Stimulated activated CD4-positive, alpha-beta T cell treated with anti-CD3 and anti-CD28 coated beads, Interleukin-1b, Interleukin-23, amount 100 ng/mL, for 1 hour (primary cell): ENCODE measurements around the gene MYH10.
"Not testable (repeated sequence)": the region's sequence is repeated elsewhere in the genome, so short reads cannot be mapped to it uniquely, and the experiment has no call there.

Source experiments
- DNase-seq, 2 donors: peaks; one replicate each; pipeline ENCODE4 v3.0.0-alpha.2; 2020; ENCODE audit warnings: low read depth in 2 of 2

The MYH10 gene

GRCh38 chr17:8556074-8556473 is 74.5 kb downstream of the MYH10 start:
- no peak for DNase-seq

- DNase-seq: no peak
These were observed 75.5 kb downstream of the MYH10 start for GRCh38 chr17:8555062-8555461.

- DNase-seq: no peak
These were observed 77.8 kb downstream of the MYH10 start for GRCh38 chr17:8552577-8553320.

- DNase-seq: no peak
These were observed 87.7 kb downstream of the MYH10 start for GRCh38 chr17:8542599-8543502.

GRCh38 chr17:8539976-8540375 is 90.5 kb downstream of the MYH10 start:
- DNase-seq: not testable (repeated sequence)

GRCh38 chr17:8537734-8538133 is 92.8 kb downstream of the MYH10 start:
- no peak for DNase-seq

- DNase-seq: no peak
These were observed 95.9 kb downstream of the MYH10 start for GRCh38 chr17:8534498-8535188.

GRCh38 chr17:8532021-8532420 is 98.5 kb downstream of the MYH10 start:
- no peak for DNase-seq

- no peak for DNase-seq
These were observed 107.9 kb downstream of the MYH10 start for GRCh38 chr17:8522577-8522976.

GRCh38 chr17:8520981-8521380 is 109.5 kb downstream of the MYH10 start:
- DNase-seq: no peak

GRCh38 chr17:8518850-8519249 is 111.7 kb downstream of the MYH10 start:
- DNase-seq: no peak

- DNase-seq: no peak
These were observed 112.2 kb downstream of the MYH10 start for GRCh38 chr17:8518326-8518725.

- no peak for DNase-seq
These were observed 115.7 kb downstream of the MYH10 start for GRCh38 chr17:8514801-8515200.

GRCh38 chr17:8506145-8506544 is 124.4 kb downstream of the MYH10 start:
- DNase-seq: no peak

- no peak for DNase-seq
These were observed 125.9 kb downstream of the MYH10 start for GRCh38 chr17:8504460-8505207.

GRCh38 chr17:8503807-8504206 is 126.7 kb downstream of the MYH10 start:
- no peak for DNase-seq

GRCh38 chr17:8503368-8503767 is 127.2 kb downstream of the MYH10 start:
- DNase-seq: no peak

GRCh38 chr17:8502126-8502525 is 128.4 kb downstream of the MYH10 start:
- DNase-seq: no peak

GRCh38 chr17:8500609-8501008 is 129.9 kb downstream of the MYH10 start:
- no peak for DNase-seq

- no peak for DNase-seq
These were observed 130.9 kb downstream of the MYH10 start for GRCh38 chr17:8499614-8500013.

GRCh38 chr17:8499171-8499570 is 131.4 kb downstream of the MYH10 start:
- no peak for DNase-seq

- no peak for DNase-seq
These were observed 134.4 kb downstream of the MYH10 start for GRCh38 chr17:8496081-8496480.
